ENCODE results near the gene POFUT2.

POFUT2 gene

GRCh38 chr21:45266518-45267389, 20.9 kb downstream of the POFUT2 start:
- Mint-ChIP-seq H3K36me3 (ENCODE audit: low read depth) (peaks cover 59% of the 10 kb centered on the region), H3K4me3 (no peak overlapping the region), H3K4me1 (ENCODE audit: low read depth) (no peaks in the 10 kb centered on the region), H3K27me3 (no peaks in the 10 kb centered on the region), H3K9me3 (no peaks in the 10 kb centered on the region), H3K27ac (no peak overlapping the region)
- intact Hi-C loops (cut with micrococcal nuclease): no loop called here

GRCh38 chr21:45265721-45266517, 21.8 kb downstream of the POFUT2 start:
- intact Hi-C loops (cut with micrococcal nuclease): no loop called here
- Mint-ChIP-seq H3K27ac (no peak overlapping the region), H3K4me3 (no peak overlapping the region)

GRCh38 chr21:45264912-45265515, 22.7 kb downstream of the POFUT2 start:
- Mint-ChIP-seq H3K4me3 (no peak overlapping the region), H3K9me3 (no peaks in the 10 kb centered on the region), H3K27me3 (no peaks in the 10 kb centered on the region), H3K36me3 (ENCODE audit: low read depth) (peaks cover 59% of the 10 kb centered on the region), H3K4me1 (ENCODE audit: low read depth) (peaks cover 5% of the 10 kb centered on the region), H3K27ac (no peak overlapping the region)
- intact Hi-C loops (cut with micrococcal nuclease): no loop called here

More at GRCh38 chr21:45265721-45266517, 21.8 kb downstream of the POFUT2 start:
- H3K27me3 Mint-ChIP-seq: no peaks in the 10 kb centered on the region
- peaks cover 3% of the 10 kb centered on the region for H3K4me1 Mint-ChIP-seq (ENCODE audit: low read depth)
- H3K9me3 Mint-ChIP-seq: no peaks in the 10 kb centered on the region
- peaks cover 59% of the 10 kb centered on the region for H3K36me3 Mint-ChIP-seq (ENCODE audit: low read depth)

- no peaks in the 10 kb centered on the region for H3K27me3 Mint-ChIP-seq
- H3K4me3 Mint-ChIP-seq: no peak overlapping the region
- H3K36me3 Mint-ChIP-seq (ENCODE audit: low read depth): peaks cover 59% of the 10 kb centered on the region
- peaks cover 5% of the 10 kb centered on the region for H3K4me1 Mint-ChIP-seq (ENCODE audit: low read depth)
- no peaks in the 10 kb centered on the region for H3K9me3 Mint-ChIP-seq
- intact Hi-C loops (cut with micrococcal nuclease): no loop called here
- H3K27ac Mint-ChIP-seq: no peak overlapping the region
These were observed 23.4 kb downstream of the POFUT2 start for GRCh38 chr21:45264146-45264911.

- Mint-ChIP-seq H3K36me3 (ENCODE audit: low read depth) (peaks cover 57% of the 10 kb centered on the region), H3K27me3 (peaks cover 1% of the 10 kb centered on the region), H3K9me3 (no peaks in the 10 kb centered on the region), H3K4me3 (no peak overlapping the region), H3K4me1 (ENCODE audit: low read depth) (peaks cover 5% of the 10 kb centered on the region), H3K27ac (no peak overlapping the region)
- intact Hi-C loops (cut with micrococcal nuclease): no loop called here
These were observed 24.2 kb downstream of the POFUT2 start for GRCh38 chr21:45263534-45263933.

- peaks cover 1% of the 10 kb centered on the region for H3K27me3 Mint-ChIP-seq
These were observed 25.1 kb downstream of the POFUT2 start for GRCh38 chr21:45262616-45263015.

GRCh38 chr21:45262041-45262581, 25.6 kb downstream of the POFUT2 start:
- intact Hi-C loops (cut with micrococcal nuclease): no loop called here
- H3K4me3 Mint-ChIP-seq: no peak overlapping the region
- peaks cover 43% of the 10 kb centered on the region for H3K36me3 Mint-ChIP-seq (ENCODE audit: low read depth)
- no peak overlapping the region for H3K27ac Mint-ChIP-seq
- H3K4me1 Mint-ChIP-seq (ENCODE audit: low read depth): peaks cover 5% of the 10 kb centered on the region
- no peaks in the 10 kb centered on the region for H3K9me3 Mint-ChIP-seq
- H3K27me3 Mint-ChIP-seq: peaks cover 3% of the 10 kb centered on the region

More at GRCh38 chr21:45262616-45263015, 25.1 kb downstream of the POFUT2 start:
- no peak overlapping the region for H3K27ac Mint-ChIP-seq
- peaks cover 48% of the 10 kb centered on the region for H3K36me3 Mint-ChIP-seq (ENCODE audit: low read depth)
- intact Hi-C loops (cut with micrococcal nuclease): no loop called here
- H3K9me3 Mint-ChIP-seq: no peaks in the 10 kb centered on the region
- peaks cover 5% of the 10 kb centered on the region for H3K4me1 Mint-ChIP-seq (ENCODE audit: low read depth)
- H3K4me3 Mint-ChIP-seq: no peak overlapping the region

GRCh38 chr21:45261093-45261492, 26.6 kb downstream of the POFUT2 start:
- Mint-ChIP-seq H3K36me3 (ENCODE audit: low read depth) (peaks cover 33% of the 10 kb centered on the region), H3K27me3 (peaks cover 3% of the 10 kb centered on the region), H3K27ac (no peak overlapping the region), H3K9me3 (no peaks in the 10 kb centered on the region), H3K4me3 (no peak overlapping the region), H3K4me1 (ENCODE audit: low read depth) (peaks cover 5% of the 10 kb centered on the region)
- intact Hi-C loops (cut with micrococcal nuclease): no loop called here

GRCh38 chr21:45260191-45260825, 27.4 kb downstream of the POFUT2 start:
- Mint-ChIP-seq H3K4me3 (no peak overlapping the region), H3K36me3 (ENCODE audit: low read depth) (peaks cover 25% of the 10 kb centered on the region), H3K27ac (no peak overlapping the region), H3K9me3 (no peaks in the 10 kb centered on the region), H3K27me3 (peaks cover 6% of the 10 kb centered on the region), H3K4me1 (ENCODE audit: low read depth) (peaks cover 5% of the 10 kb centered on the region)
- intact Hi-C loops (cut with micrococcal nuclease): no loop called here

GRCh38 chr21:45259206-45259840, 28.4 kb downstream of the POFUT2 start:
- intact Hi-C loops (cut with micrococcal nuclease): no loop called here
- Mint-ChIP-seq H3K4me3 (no peak overlapping the region), H3K4me1 (ENCODE audit: low read depth) (peaks cover 5% of the 10 kb centered on the region), H3K27ac (no peak overlapping the region), H3K27me3 (peaks cover 10% of the 10 kb centered on the region), H3K36me3 (ENCODE audit: low read depth) (peaks cover 15% of the 10 kb centered on the region), H3K9me3 (no peaks in the 10 kb centered on the region)

GRCh38 chr21:45258466-45258865, 29.2 kb downstream of the POFUT2 start:
- H3K27me3 Mint-ChIP-seq: peaks cover 10% of the 10 kb centered on the region
- intact Hi-C loops (cut with micrococcal nuclease): no loop called here
- H3K4me1 Mint-ChIP-seq (ENCODE audit: low read depth): peaks cover 5% of the 10 kb centered on the region
- no peak overlapping the region for H3K27ac Mint-ChIP-seq
- H3K9me3 Mint-ChIP-seq: no peaks in the 10 kb centered on the region
- H3K4me3 Mint-ChIP-seq: no peak overlapping the region
- H3K36me3 Mint-ChIP-seq (ENCODE audit: low read depth): peaks cover 7% of the 10 kb centered on the region

GRCh38 chr21:45257673-45258341, 29.9 kb downstream of the POFUT2 start:
- peaks cover 12% of the 10 kb centered on the region for H3K27me3 Mint-ChIP-seq
- no peak overlapping the region for H3K27ac Mint-ChIP-seq
- intact Hi-C loops (cut with micrococcal nuclease): no loop called here
- peaks cover 5% of the 10 kb centered on the region for H3K4me1 Mint-ChIP-seq (ENCODE audit: low read depth)
- no peak overlapping the region for H3K4me3 Mint-ChIP-seq
- no peaks in the 10 kb centered on the region for H3K9me3 Mint-ChIP-seq
- peaks cover under 1% of the 10 kb centered on the region for H3K36me3 Mint-ChIP-seq (ENCODE audit: low read depth)
